Mononuclear cell (primary cell): ENCODE measurements around the gene CYP26B1. TPM values are rescaled to one million over a fixed set of nuclear protein-coding genes. Genes with fewer than 3 reads are reported as not detected.

ENCODE experiments used
- H3K27me3 ChIP-seq: 2 replicates; pipeline ENCODE4 v1.6.0; 2011; ENCODE audit warnings: low read length, control low read depth; ENCODE audit not compliant: insufficient read depth
- H3K4me1 ChIP-seq: 2 replicates; pipeline ENCODE4 v1.5.1; 2011; ENCODE audit warnings: mild to moderate bottlenecking, low read length, control low read depth; ENCODE audit not compliant: insufficient read depth
- H3K4me3 ChIP-seq: 2 replicates; pipeline ENCODE4 v1.5.1; 2011; ENCODE audit warnings: mild to moderate bottlenecking, low read length, moderate library complexity
- H3K9me3 ChIP-seq: 2 replicates; pipeline ENCODE4 v1.5.1; 2011; ENCODE audit warnings: low read depth, mild to moderate bottlenecking, control low read depth, low read length
- total RNA-seq: library from RNA; depleted of rRNA; stranded (reverse); fragments of >200 nt; gene quantifications from one replicate; pipeline ENCODE4 v1.2.3, GENCODE V29; 2012

CYP26B1 gene
- total RNA-seq, 1 donor, result under 0.01 TPM

- Histone ChIP-seq H3K27me3 (peaks cover 7% of the 10 kb centered on the region), H3K4me3 (no peak overlapping the region), H3K9me3 (no peaks in the 10 kb centered on the region), H3K4me1 (no peaks in the 10 kb centered on the region)
Measured at GRCh38 chr2:72162574-72162973, 14.9 kb upstream of the CYP26B1 start.

GRCh38 chr2:72159211-72159993 is 11.7 kb upstream of the CYP26B1 start:
- H3K4me1 ChIP-seq, result no peaks in the 10 kb centered on the region
- H3K9me3 ChIP-seq, result no peaks in the 10 kb centered on the region
- H3K4me3 ChIP-seq, result no peak overlapping the region
- no peaks in the 10 kb centered on the region for H3K27me3 ChIP-seq

- no peak overlapping the region for H3K4me3 ChIP-seq
- H3K27me3 ChIP-seq, result no peaks in the 10 kb centered on the region
- no peaks in the 10 kb centered on the region for H3K9me3 ChIP-seq
- H3K4me1 ChIP-seq, result no peaks in the 10 kb centered on the region
Measured at GRCh38 chr2:72157871-72158771, 10.5 kb upstream of the CYP26B1 start.

GRCh38 chr2:72156872-72157271 is 9.2 kb upstream of the CYP26B1 start:
- H3K9me3 ChIP-seq, result no peaks in the 10 kb centered on the region
- peaks cover 4% of the 10 kb centered on the region for H3K27me3 ChIP-seq
- no peaks in the 10 kb centered on the region for H3K4me1 ChIP-seq
- H3K4me3 ChIP-seq, result no peak overlapping the region

GRCh38 chr2:72155737-72156136 is 8.1 kb upstream of the CYP26B1 start:
- H3K4me3 ChIP-seq, result no peak overlapping the region
- peaks cover 12% of the 10 kb centered on the region for H3K27me3 ChIP-seq
- H3K9me3 ChIP-seq, result no peaks in the 10 kb centered on the region
- no peaks in the 10 kb centered on the region for H3K4me1 ChIP-seq

- peaks cover 18% of the 10 kb centered on the region for H3K27me3 ChIP-seq
- no peak overlapping the region for H3K4me3 ChIP-seq
- H3K4me1 ChIP-seq, result peaks cover 2% of the 10 kb centered on the region
- no peaks in the 10 kb centered on the region for H3K9me3 ChIP-seq
Measured at GRCh38 chr2:72155151-72155550, 7.5 kb upstream of the CYP26B1 start.

DNA sequence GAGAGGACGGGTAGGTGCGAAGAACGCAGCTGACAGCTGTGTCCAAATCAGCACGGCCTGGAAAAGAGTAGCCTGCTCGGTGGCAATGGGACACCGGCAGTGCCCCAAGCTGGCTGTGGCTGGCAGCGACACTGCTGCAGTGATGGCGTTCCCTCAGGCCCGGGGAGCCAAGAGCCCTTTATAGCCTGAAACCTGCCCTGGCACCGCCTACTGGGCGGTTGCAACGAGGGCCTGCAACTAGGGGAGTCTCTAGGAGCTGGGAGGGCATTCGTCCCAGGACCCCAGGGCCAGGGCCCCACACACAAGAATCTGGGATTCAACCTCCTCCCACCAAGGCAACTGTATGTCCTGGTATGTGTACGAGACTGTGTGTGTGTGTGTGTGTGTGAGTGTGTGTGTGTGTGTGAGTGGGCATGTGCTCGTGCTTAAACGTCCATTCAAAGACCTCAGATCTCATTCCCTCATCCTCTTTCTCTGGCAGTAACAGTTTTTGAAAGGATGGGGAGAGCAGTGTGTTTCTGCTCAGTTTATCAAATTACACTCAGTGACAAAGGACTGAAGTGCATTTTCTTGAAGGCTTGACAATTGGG is 6.8 kb upstream of the CYP26B1 start:
- H3K9me3 ChIP-seq, result no peaks in the 10 kb centered on the region
- peaks cover 8% of the 10 kb centered on the region for H3K4me1 ChIP-seq
- H3K27me3 ChIP-seq, result peaks cover 24% of the 10 kb centered on the region
- no peak overlapping the region for H3K4me3 ChIP-seq

DNA sequence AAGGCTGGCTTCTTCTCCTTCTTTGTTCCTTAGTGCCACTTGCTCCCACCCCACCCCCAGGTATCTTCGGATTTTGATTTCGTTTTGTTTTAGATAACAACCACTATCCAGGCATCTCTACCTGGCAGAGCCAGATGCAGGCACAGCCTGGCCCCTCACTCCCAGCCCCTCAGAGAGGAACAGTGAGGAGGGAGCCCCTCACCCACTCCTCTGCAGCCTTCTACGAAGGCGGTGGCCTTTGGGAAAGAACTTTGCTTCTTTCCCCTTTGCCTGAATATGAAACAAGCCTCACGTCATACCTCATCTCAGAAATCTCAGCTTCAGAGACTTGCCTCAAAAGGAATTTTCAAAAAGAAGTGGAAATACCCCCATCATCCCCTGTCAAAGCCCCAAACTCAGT is 6.3 kb upstream of the CYP26B1 start:
- H3K9me3 ChIP-seq, result no peaks in the 10 kb centered on the region
- H3K27me3 ChIP-seq, result peaks cover 29% of the 10 kb centered on the region
- no peak overlapping the region for H3K4me3 ChIP-seq
- peaks cover 13% of the 10 kb centered on the region for H3K4me1 ChIP-seq

DNA sequence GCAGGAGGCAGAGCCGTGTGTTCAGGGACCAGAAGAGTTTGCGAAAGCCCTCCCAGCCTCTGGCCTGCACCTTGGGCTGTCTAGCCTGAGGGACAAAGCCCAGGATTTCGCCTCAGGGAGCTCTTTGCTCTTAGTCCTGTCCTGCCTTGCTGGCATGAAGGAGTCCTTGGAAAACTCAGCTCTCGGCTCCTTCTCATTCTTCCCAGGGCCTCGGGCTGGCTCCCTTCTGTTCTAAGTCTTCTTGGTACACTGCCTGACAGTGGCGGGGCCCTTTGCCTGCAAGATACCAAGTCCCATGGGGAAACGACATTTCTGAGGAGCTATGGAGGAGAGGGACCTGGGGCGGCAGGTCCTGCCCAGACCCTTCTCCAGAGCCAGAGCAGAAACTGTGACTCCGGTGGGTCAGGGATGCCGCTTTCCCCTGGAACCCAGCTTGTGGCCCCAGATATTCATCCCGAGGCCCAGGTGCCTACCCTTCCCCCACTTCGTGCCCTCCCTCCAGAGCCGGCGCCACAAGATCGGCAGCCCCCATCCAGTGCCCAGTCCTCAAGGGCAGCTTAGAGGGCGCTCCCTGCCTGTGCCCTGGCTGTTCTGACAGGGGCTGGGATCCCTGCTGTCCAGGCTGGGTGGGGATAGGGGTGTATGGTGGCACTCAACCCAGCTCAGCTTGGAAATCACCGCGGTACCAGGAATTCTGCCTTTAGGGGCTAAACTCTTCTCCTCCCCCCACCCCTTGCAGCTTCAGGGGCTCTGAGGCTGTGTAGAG is 5.5 kb upstream of the CYP26B1 start:
- no peak overlapping the region for H3K4me3 ChIP-seq
- H3K4me1 ChIP-seq, result peaks cover 13% of the 10 kb centered on the region
- no peaks in the 10 kb centered on the region for H3K9me3 ChIP-seq
- H3K27me3 ChIP-seq, result peaks cover 29% of the 10 kb centered on the region

- H3K27me3 ChIP-seq, result peaks cover 50% of the 10 kb centered on the region
- no peaks in the 10 kb centered on the region for H3K9me3 ChIP-seq
- H3K4me1 ChIP-seq, result peaks cover 25% of the 10 kb centered on the region
- H3K4me3 ChIP-seq, result no peak overlapping the region
Measured at GRCh38 chr2:72150861-72151356, 3.2 kb upstream of the CYP26B1 start.

DNA sequence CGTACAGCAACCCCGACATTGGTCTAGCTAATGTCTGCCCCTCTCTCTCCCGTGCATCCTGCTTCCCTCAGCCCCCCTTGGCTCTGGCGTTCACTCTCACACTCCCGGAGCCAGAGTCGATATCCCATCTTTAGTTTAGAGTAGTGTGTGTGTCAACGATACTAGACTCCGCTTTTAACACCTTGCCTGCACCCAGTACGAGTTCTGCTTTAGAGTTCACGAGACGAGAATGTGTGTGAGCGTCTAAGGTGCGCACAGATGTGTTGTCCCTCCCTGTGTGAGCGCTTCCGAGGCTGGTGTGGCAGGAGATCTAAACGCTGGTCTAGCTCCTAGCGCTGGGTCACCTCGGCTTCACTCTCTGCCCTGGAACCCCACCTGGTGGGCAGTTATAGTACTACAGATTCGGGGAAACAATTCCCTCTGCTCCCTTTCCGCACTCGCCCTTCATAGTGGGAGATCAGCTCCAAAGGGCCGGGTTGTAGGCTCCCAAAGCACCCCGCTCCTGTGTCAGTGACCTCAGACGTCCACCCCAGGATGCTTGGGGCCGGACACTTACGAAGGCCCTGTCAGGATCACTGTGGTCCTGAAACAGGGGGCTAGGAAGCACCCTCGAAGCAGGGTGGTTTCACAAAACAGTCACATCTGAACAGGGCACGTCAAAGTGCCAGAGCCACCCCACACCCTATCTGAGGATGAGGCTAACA is 2.6 kb upstream of the CYP26B1 start:
- peaks cover 56% of the 10 kb centered on the region for H3K27me3 ChIP-seq
- H3K4me3 ChIP-seq, result no peak overlapping the region
- H3K9me3 ChIP-seq, result no peaks in the 10 kb centered on the region
- peaks cover 29% of the 10 kb centered on the region for H3K4me1 ChIP-seq

GRCh38 chr2:72149556-72150156 is 2.0 kb upstream of the CYP26B1 start:
- Histone ChIP-seq H3K27me3 (peaks cover 62% of the 10 kb centered on the region), H3K9me3 (no peaks in the 10 kb centered on the region), H3K4me3 (no peak overlapping the region), H3K4me1 (peaks cover 35% of the 10 kb centered on the region)

GRCh38 chr2:72148837-72149555 is 1.3 kb upstream of the CYP26B1 start:
- Histone ChIP-seq H3K9me3 (no peaks in the 10 kb centered on the region), H3K27me3 (peaks cover 66% of the 10 kb centered on the region), H3K4me1 (peaks cover 35% of the 10 kb centered on the region), H3K4me3 (no peak overlapping the region)
